GM12875 (cell line): ENCODE results near the gene CD19.

ENCODE experiments used
- H3K4me3 ChIP-seq: one replicate; pipeline ENCODE4 v1.5.1; 2011; ENCODE audit warnings: low read depth, low read length, control low read depth
- TF ChIP-seq, protein P1 (sequence below): IDR thresholded peaks from 2 replicates; pipeline ENCODE4 v1.5.1; 2011; ENCODE audit warnings: low read depth, mild to moderate bottlenecking, control low read depth, inconsistent platforms, low read length, moderate library complexity, borderline replicate concordance; ENCODE audit not compliant: insufficient read depth

CD19 gene

DNA sequence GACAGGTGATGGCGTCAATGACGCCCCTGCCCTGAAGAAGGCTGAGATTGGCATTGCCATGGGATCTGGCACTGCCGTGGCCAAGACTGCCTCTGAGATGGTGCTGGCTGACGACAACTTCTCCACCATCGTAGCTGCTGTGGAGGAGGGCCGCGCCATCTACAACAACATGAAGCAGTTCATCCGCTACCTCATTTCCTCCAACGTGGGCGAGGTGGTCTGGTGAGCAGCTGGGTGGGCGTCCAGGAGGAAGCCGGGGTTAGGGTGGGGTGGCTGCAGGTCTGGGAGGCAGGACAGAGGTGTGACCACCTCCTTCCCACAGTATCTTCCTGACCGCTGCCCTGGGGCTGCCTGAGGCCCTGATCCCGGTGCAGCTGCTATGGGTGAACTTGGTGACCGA lies 29.9 kb upstream of the CD19 start:
- no peak overlapping the region for H3K4me3 ChIP-seq
- TF ChIP-seq, protein P1, sequence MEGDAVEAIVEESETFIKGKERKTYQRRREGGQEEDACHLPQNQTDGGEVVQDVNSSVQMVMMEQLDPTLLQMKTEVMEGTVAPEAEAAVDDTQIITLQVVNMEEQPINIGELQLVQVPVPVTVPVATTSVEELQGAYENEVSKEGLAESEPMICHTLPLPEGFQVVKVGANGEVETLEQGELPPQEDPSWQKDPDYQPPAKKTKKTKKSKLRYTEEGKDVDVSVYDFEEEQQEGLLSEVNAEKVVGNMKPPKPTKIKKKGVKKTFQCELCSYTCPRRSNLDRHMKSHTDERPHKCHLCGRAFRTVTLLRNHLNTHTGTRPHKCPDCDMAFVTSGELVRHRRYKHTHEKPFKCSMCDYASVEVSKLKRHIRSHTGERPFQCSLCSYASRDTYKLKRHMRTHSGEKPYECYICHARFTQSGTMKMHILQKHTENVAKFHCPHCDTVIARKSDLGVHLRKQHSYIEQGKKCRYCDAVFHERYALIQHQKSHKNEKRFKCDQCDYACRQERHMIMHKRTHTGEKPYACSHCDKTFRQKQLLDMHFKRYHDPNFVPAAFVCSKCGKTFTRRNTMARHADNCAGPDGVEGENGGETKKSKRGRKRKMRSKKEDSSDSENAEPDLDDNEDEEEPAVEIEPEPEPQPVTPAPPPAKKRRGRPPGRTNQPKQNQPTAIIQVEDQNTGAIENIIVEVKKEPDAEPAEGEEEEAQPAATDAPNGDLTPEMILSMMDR, result no peak

DNA sequence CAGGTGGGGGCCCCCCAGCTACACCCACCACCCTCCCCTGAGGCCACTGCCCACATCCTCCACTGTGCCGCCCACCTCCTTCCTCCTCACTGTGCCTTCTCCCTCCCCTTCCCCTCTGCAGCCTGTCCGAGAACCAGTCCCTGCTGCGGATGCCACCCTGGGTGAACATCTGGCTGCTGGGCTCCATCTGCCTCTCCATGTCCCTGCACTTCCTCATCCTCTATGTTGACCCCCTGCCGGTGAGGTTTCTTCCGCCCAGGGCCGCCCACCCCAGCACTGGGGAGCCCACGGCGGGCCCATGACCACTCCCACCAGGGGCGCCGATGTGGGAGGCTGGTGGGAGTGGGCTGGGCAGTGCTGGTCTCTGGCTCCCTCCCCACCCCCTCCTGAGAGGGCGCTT lies 28.9 kb upstream of the CD19 start:
- TF ChIP-seq, protein P1, result no peak
- H3K4me3 ChIP-seq, result no peak overlapping the region

DNA sequence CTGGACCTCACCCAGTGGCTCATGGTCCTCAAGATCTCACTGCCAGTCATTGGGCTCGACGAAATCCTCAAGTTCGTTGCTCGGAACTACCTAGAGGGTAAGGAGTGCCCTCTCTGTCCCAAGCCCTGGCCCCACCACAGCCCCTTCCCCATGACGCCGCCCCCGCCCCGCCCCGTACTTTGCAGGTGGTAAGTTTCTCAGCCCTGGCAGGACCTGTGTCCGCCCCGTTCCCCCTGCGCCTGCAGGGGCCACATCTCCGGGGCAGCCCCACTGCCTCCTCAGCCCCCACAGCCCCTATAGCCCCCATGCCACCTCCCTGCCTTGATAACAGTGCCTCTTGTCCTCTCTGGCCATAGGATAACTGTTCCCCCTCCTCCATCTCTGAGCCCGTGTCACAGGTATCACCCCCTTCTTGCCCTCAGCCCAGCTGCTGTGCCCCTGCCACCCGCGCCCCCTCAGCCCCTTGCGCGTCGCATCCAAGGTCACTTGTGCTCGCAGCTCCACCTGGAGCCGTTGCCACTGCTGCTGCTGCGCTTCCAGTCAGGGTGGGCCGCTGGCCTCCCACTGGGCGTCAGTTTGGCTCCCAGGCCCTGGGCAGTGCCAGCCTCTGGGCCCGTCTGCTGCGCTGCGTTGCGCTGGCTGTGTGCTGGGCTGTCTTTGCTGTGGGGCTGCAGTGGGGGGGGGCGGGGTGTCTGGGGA lies 28.3 kb upstream of the CD19 start:
- TF ChIP-seq, protein P1, result no peak
- H3K4me3 ChIP-seq, result no peak overlapping the region

DNA sequence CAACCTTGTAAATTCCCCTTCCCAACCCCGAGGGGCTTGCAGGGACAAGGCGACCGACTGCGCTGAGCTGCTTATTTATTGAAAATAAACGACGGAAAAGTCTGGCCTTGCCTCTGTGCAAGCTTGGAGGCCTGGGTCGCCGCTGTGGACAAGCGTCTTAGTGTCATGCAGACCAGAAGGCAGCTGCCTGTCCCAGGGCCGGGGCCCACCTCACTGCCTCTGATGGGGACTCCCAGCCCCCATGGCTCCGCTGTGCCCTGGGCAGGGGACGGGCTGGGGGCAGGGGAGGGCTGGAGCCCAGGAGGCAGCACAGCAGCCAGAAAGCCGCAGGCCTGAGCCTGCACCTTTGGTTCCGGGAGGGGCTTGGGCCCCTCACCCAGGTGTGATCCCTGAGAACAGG lies 27.4 kb upstream of the CD19 start:
- no peak overlapping the region for H3K4me3 ChIP-seq
- TF ChIP-seq, protein P1, result no peak

DNA sequence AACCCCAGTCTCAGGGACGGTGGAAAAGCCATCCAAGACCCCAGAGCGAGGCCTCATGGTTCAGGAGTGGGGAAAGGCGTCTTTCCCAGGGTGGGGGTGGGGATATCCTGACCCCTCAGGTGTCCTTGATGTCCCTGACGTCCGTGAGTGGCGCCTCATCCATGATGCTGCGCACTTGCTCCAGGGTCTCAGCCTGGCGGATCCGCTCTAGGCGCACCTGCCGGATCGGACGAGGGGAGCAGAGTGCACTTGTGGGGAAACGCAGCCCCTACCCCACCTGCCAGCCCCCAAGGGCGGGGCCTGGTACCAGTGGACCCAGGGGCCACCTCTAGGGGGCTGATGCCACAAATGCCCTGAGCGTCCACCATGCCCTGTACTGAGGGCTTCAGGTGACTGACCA lies 26.9 kb upstream of the CD19 start:
- TF ChIP-seq, protein P1, result no peak

DNA sequence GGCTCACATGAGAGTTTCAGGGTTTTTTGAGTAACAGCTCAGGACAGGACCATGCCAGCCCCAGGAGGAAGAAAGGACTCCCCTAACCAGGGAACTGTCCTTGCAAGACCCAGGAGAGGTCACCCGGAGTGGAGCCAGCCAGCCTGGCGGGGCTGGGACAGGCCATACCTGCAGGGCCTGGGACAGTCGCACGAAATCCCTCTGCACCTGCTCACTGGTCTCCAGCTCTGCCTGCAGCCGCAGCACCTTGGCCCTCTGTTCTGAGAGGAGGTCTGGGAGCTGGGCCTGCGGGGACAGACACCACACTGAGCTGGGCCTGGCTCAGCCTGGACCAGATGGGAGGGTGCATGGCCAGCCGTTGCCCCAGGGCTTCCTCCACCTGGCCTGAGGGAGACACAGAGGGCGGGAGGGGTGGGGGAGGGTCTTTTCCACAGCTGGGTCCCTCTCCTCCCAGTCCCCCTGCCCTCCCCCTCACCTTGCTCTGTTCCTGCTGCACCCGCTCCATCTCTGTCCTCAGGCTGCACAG lies 26.5 kb upstream of the CD19 start:
- TF ChIP-seq, protein P1, result no peak
- no peak overlapping the region for H3K4me3 ChIP-seq

More for the DNA sequence above, 26.9 kb upstream of the CD19 start:
- no peak overlapping the region for H3K4me3 ChIP-seq

DNA sequence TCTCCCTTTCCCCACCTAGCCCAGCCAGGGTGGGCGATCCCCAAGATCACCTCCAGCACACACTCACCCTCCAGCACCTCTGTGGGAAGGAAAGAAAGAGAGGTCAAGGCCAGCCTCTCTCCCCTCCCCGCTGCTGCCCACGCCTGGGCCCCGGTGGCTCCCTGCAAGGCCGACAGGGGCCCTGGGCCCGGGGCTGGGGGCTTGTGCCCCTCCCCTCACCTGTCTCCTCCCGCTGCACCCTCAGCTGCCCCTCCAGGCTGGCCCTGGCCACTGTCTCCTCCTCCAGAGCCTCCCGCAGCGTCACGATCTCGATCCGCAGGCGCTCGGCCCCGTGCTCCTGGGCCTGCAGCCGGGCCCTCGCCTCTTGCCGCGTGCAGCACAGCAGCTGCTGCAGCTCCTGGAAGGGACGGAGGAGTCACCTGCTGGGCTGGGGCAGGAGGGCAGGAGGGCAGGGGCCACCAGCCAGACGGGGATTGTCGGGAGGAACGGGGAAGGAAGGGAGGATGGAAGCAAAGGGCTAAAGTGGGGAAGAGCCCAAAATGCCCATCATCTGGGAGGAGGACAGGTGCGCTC lies 25.9 kb upstream of the CD19 start:
- TF ChIP-seq, protein P1, result no peak
- H3K4me3 ChIP-seq, result no peak overlapping the region
